Calu3 (cell line): ENCODE data around the gene CSMD2. TPM values are rescaled to one million over a fixed set of nuclear protein-coding genes. Genes with fewer than 3 reads are reported as not detected.
A peak's percentile ranks its signal among the peaks of the same experiment; 100 is the strongest.

Experiments
- Bru-seq: library from RNA; stranded (reverse); fragments of 400-500 nt; gene quantifications from one replicate; lab custom pipeline; 2021; lab: Mats Ljungman, UMichigan
- BruChase-seq, 2 experiments: library from RNA; stranded (reverse); fragments of 400-500 nt; gene quantifications; one replicate each; lab custom pipeline; 2021; lab: Mats Ljungman, UMichigan
- BruUV-seq: library from RNA; stranded (reverse); fragments of 400-500 nt; replicated peaks from 2 replicates; lab custom pipeline; 2021; lab: Mats Ljungman, UMichigan
- CTCF ChIA-PET: fragments of 300-600 bp; sonication (Branson Sonifier 250); formaldehyde crosslinking; loops from one replicate; lab custom pipeline; 2022; ENCODE audit warnings: antibody characterized with exemption; lab: Charles Lee
- DNase-seq: peaks from one replicate; pipeline ENCODE4 v3.0.0; 2022
- H3K27ac Mint-ChIP-seq: one replicate; pipeline ENCODE4 v1.8.0; 2022; ENCODE audit warnings: mixed read lengths; ENCODE audit not compliant: unreplicated experiment
- H3K27me3 Mint-ChIP-seq: one replicate; pipeline ENCODE4 v1.8.0; 2022; ENCODE audit warnings: mixed read lengths; ENCODE audit not compliant: unreplicated experiment
- H3K36me3 Mint-ChIP-seq: one replicate; pipeline ENCODE4 v1.8.0; 2022; ENCODE audit warnings: mild to moderate bottlenecking, moderate library complexity, mixed read lengths; ENCODE audit not compliant: insufficient read depth, unreplicated experiment
- H3K4me1 Mint-ChIP-seq: one replicate; pipeline ENCODE4 v1.8.0; 2022; ENCODE audit warnings: mild to moderate bottlenecking, low read depth, mixed read lengths; ENCODE audit not compliant: unreplicated experiment
- H3K4me3 Mint-ChIP-seq: one replicate; pipeline ENCODE4 v1.8.0; 2022; ENCODE audit warnings: mild to moderate bottlenecking, low read depth, moderate library complexity, mixed read lengths; ENCODE audit not compliant: unreplicated experiment
- H3K9me3 Mint-ChIP-seq: one replicate; pipeline ENCODE4 v1.8.0; 2022; ENCODE audit warnings: low read depth, mixed read lengths; ENCODE audit not compliant: unreplicated experiment
- CTCF ChIP-seq: fragments of 200-600 bp; IDR thresholded peaks from one replicate; pipeline ENCODE4 v1.8.0; 2022; ENCODE audit warnings: antibody characterized with exemption; ENCODE audit not compliant: unreplicated experiment
- intact Hi-C: fragments of 100-400 bp; cut with micrococcal nuclease; formaldehyde crosslinking; loops from one replicate; pipeline ENCODE4 v1.10.0; 2022; ENCODE audit not compliant: unreplicated experiment
- long read RNA-seq: library from polyadenylated mRNA; stranded (forward); transcript quantifications from one replicate; pipeline ENCODE4 v2.0.0, GENCODE V29; 2022
- total RNA-seq: library from RNA; stranded (reverse); gene quantifications from 2 replicates; pipeline ENCODE4 v1.2.3, GENCODE V29; 2022

The CSMD2 gene
- total RNA-seq (not detected in 2 replicates), Bru-seq, nascent RNA (percentile 1 among the genes with signal in this experiment), BruChase-seq, experiment 1, labeled RNA remaining after a 6-hour chase (percentile 1 among the genes with signal in this experiment), BruChase-seq, experiment 2, labeled RNA remaining after a 2-hour chase (percentile 1 among the genes with signal in this experiment)
- long read RNA-seq = 0 reads

GRCh38 chr1:34164771-34165391, at the start of gene CSMD2:
Gene CSMD2, minus strand, starts transcription at chr1:34165230. Its CDS starts 133 bp downstream, at chr1:34165097.
- Mint-ChIP-seq H3K9me3 (no peaks in the 10 kb centered on the region), H3K36me3 (no peaks in the 10 kb centered on the region), H3K27me3 (peaks cover 90% of the 10 kb centered on the region), H3K4me1 (no peaks in the 10 kb centered on the region), H3K27ac (no peak within 1 kb of the TSS), H3K4me3 (peak within 1 kb of the TSS; percentile 29)
- no peak for TF ChIP-seq CTCF
- intact Hi-C loops = no loop called here
- CTCF ChIA-PET = no interaction called here
- no TSS peak for BruUV-seq
- DNase-seq = peak; percentile 33

GRCh38 chr1:34213956-34214355, 48.9 kb upstream of the CSMD2 start:
- no peak for DNase-seq
- no peak for TF ChIP-seq CTCF
- BruUV-seq = no TSS peak
- Mint-ChIP-seq H3K9me3 (peaks cover 3% of the 10 kb centered on the region), H3K4me1 (no peaks in the 10 kb centered on the region), H3K27me3 (no peaks in the 10 kb centered on the region), H3K4me3 (no peak overlapping the region), H3K27ac (no peak overlapping the region), H3K36me3 (no peaks in the 10 kb centered on the region)
- intact Hi-C loops = no loop called here
- CTCF ChIA-PET = no interaction called here

DNA sequence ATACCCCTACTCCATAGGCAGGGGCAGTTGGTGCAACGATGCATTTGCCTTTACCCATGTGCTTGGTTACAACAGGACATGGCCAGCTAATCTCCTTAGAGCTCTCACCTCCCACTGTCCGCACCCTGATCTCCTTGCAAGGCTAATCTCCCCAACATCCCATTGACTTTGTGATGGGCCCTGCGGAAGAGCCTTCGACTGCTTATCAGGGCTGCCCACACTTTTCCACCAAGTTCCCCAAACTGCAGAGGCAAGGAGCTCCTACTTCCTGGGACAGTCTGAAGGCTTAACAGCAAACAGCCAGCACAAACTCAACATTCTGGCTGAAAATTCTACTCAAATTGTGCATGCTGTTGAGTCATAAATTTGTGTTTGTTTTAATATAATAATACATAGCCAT, 47.6 kb upstream of the CSMD2 start:
- intact Hi-C loops = no loop called here
- TF ChIP-seq CTCF = no peak
- CTCF ChIA-PET = no interaction called here
- BruUV-seq = no TSS peak
- DNase-seq = no peak
- Mint-ChIP-seq H3K4me1 (no peaks in the 10 kb centered on the region), H3K4me3 (no peak overlapping the region), H3K9me3 (peaks cover under 1% of the 10 kb centered on the region), H3K27ac (no peak overlapping the region), H3K27me3 (no peaks in the 10 kb centered on the region), H3K36me3 (no peaks in the 10 kb centered on the region)

DNA sequence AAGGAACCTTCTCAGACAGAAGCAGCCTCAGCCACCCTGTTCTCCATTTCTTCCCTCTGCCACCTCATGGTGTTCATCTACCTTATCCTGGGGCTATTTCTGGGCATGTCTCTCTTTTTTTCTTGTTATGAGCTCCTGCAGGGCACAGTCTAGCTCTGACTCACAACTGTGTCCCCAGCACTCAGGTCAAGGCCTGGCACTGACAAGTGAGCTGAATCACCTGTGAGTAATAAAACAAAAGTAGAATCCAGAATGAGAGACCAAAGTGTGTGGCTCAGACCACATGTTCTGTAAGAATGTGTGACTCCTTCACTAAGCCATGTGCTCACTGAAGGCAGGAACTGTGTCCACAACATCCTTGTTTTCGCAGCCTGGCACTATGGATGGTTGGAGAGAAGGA, 34.9 kb upstream of the CSMD2 start:
- DNase-seq = peak; percentile 20
- CTCF ChIA-PET = no interaction called here

More for the DNA sequence above, 34.9 kb upstream of the CSMD2 start:
- no peak for TF ChIP-seq CTCF
- H3K9me3 Mint-ChIP-seq = peaks cover 6% of the 10 kb centered on the region
- intact Hi-C loops = no loop called here
- H3K4me1 Mint-ChIP-seq = no peaks in the 10 kb centered on the region
- no TSS peak for BruUV-seq
- H3K27ac Mint-ChIP-seq = no peak overlapping the region
- H3K4me3 Mint-ChIP-seq = no peak overlapping the region
- H3K36me3 Mint-ChIP-seq = no peaks in the 10 kb centered on the region
- H3K27me3 Mint-ChIP-seq = no peaks in the 10 kb centered on the region
